Measurements from ENCODE around the gene TPSD1.
"Not testable (repeated sequence)": the region's sequence is repeated elsewhere in the genome, so short reads cannot be mapped to it uniquely, and the experiment has no call there.

TPSD1 gene

DNA sequence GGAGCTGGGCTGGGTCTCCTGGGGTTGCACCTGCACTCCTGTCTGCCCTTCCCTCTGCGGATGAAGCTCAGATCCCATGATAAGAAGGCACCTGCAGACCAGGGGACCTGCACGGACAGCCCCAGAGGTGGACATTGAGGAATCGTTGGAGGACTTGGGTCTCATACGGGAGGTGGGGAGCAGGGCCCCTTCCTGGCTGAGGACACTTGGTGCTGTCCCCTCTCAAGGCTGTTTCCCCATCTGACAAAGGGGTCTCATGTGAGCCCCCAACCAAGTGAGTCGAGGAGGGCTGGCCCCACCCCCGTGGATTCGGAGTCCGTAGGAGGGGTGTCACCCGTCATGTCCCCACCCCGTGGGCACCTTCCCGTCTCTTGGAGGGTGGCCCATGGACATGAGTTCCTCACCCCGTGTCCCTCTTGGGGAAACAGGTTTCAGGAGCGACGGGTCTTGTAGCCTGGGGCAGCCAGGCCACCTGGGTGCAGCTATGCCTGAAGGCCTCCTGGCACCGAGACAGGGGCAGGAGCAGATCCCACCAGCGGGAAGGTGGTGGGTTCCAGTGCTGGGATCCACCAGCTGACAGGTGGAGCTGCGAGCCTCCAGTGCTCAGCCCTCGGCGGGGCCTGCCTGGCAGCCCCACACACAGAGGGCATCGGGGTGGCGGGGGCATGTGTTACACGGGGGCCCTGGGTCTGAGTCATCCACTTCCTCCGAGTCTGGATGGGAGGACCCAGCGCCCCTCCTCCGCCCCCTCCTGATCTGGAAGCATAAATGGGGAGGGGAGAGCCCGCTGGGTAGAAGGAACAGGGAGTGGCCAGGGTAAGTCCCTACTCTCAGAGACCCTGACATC, at the start of gene TPSD1:
TPSD1 (plus strand) TSS at position 794 of the 847 bp plus-strand sequence. CDS start 212 bp downstream, outside the sequence.
- DNase-seq (ENCODE audit: low spot score), result not testable (repeated sequence)

DNA sequence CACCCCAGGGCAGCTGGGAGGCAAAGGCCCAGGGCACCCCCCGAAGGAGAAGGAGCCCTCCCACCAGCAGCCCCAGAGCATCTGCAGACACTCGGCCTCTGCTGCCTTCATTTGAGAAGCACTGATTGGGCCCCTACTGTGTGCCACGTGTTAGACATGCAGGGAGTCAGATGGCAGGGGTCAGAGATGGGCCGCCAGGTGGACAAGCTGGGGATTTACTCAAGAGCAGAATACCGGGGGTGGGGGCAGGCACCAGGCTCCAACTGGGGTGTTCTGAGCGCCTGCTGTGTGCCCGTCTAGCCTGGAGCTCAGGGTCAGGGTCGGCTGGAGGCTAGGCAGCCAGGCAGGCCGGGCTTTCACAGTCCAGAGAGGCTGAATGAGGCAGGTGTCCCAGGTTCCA, 49.5 kb upstream of the TPSD1 start:
- DNase-seq (ENCODE audit: low spot score), result no peak

DNA sequence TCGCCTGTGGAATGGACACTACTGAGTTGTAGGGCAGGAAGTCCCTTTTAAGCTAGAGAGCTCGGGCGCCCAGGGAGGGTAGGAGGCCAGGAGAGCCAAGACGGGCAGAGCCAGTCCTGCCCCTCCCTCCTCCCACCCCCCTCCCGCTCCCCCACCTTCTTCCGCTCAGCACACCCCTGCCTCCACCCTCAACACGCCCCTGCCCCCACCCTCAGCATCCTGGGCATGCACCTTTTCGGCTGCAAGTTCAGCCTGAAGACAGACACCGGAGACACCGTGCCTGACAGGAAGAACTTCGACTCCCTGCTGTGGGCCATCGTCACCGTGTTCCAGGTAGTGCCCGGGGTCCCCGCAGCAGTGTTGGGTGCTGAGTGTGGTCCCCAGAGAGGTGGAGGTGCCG, 49.1 kb upstream of the TPSD1 start:
- no peak for DNase-seq (ENCODE audit: low spot score)

DNA sequence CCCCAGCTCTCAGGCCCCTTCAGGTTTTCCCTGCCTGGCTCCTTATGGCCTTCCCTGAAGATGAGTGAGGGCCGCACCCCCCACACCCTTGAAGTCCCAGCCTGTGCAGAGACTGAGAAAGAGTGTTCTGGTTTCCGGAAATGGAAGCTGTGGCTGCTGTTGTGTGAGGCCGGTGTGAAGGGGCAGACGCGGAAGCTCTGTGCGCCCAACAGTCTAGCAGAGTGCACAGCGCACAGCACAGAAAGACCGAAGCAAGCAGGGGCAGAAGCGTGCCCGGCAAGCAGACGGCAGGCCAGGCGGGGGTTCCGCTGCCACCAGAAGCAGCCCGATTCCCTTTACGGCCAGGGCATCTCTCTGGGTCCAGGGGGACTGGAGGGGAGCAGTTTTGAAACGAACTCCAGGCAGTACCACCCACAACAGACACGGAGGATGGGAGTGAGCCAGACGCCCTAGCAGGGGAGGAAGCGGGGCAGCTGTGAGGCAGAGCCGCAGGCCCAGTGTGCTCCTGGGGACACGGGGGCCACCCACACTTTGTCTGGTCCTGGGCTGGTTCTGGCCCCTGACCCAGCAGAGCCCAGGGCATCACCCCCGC, 47.5 kb upstream of the TPSD1 start:
- DNase-seq (ENCODE audit: low spot score), result no peak

DNA sequence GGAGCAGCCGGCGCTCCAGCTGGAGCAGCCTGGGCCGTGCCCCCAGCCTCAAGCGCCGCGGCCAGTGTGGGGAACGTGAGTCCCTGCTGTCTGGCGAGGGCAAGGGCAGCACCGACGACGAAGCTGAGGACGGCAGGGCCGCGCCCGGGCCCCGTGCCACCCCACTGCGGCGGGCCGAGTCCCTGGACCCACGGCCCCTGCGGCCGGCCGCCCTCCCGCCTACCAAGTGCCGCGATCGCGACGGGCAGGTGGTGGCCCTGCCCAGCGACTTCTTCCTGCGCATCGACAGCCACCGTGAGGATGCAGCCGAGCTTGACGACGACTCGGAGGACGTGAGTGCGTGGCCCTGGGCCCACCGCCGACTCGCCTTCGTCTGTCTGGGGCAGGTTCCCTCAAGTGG, 46.8 kb upstream of the TPSD1 start:
- DNase-seq (ENCODE audit: low spot score), result no peak

DNA sequence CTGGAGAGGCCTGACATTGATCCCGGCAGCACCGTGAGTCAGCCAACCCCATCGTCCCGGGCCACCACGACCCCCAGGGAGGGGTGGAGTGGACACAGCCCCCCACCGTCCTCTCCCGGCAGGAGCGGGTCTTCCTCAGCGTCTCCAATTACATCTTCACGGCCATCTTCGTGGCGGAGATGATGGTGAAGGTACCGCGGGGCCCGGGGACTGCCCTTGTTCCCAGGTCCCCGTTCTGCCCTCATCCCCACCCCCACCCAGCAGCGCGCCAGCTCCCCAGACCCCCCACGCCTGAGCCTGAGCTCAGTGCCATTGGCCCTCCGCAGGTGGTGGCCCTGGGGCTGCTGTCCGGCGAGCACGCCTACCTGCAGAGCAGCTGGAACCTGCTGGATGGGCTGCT, 45.4 kb upstream of the TPSD1 start:
- DNase-seq (ENCODE audit: low spot score), result no peak

DNA sequence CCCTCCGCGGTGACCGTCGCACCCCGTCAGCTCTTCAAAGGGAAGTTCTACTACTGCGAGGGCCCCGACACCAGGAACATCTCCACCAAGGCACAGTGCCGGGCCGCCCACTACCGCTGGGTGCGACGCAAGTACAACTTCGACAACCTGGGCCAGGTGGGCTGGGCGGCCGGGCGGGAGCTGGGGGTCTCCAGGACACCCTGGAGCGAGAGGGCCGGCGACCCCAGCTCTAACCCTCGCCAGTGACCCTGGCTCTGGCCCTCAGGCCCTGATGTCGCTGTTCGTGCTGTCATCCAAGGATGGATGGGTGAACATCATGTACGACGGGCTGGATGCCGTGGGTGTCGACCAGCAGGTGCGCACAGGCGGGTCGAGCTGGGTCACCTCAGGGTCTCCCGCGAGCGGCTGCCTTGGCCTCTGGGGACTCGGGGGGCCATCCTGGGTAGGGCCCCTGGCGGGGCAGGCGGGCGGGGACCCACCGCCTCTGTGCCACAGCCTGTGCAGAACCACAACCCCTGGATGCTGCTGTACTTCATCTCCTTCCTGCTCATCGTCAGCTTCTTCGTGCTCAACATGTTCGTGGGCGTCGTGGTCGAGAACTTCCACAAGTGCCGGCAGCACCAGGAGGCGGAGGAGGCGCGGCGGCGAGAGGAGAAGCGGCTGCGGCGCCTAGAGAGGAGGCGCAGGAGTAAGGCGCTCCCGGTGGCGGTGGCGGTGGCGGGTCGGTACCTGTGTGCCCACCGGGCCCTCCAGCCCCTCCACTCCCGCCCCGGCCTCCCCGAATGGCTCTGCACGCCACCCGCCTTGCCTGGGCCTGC, 44.2 kb upstream of the TPSD1 start:
- no peak for DNase-seq (ENCODE audit: low spot score)

DNA sequence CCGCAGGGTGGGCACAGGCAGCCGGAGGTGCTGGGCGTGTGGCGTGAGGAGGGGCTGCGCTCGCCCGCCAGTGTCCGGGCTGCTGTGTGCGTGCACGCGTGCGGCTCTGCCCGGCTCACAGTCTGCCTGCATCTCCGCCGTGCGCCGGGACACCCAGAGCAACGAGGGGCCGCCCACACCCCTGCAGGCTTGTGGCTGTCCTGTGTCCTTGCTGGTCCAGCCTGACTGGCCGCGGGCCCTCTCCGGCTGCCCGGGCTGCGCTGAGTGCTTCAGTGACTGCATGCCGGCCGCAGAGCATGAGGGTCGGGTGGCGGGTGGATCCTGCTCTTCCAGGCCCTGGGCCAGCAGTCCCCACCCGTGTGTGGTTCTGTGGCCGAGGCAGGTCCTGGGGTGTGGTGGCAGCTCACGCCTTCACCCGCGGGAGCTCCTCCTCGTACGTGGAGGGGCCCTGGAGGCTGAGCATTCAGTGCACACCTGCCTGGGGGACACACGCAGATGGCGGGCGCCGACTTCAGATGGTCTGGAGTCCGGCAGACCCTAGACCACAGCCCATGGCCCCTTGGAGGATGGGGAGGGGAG, 43.2 kb upstream of the TPSD1 start:
- no peak for DNase-seq (ENCODE audit: low spot score)

DNA sequence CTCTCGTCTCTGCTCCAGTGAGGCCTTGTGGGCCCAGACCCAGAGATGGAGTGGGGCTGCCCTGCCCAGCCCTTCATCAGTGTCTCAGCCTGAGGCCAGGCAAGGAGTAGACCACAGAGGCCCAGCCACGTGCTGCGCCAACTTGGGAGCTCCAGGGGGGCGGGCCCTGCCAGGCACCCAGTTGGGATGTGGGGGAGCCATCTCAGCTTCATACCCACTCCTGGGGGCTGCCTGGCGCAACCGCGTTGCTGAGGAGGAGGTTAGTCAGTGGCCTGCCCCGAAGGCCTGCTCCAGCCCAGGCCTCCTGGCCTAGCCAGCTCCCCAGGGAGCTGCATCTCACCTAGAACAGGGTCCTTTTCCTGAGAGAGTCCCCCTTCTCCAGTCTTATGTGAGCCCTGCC, 42.6 kb upstream of the TPSD1 start:
- no peak for DNase-seq (ENCODE audit: low spot score)

DNA sequence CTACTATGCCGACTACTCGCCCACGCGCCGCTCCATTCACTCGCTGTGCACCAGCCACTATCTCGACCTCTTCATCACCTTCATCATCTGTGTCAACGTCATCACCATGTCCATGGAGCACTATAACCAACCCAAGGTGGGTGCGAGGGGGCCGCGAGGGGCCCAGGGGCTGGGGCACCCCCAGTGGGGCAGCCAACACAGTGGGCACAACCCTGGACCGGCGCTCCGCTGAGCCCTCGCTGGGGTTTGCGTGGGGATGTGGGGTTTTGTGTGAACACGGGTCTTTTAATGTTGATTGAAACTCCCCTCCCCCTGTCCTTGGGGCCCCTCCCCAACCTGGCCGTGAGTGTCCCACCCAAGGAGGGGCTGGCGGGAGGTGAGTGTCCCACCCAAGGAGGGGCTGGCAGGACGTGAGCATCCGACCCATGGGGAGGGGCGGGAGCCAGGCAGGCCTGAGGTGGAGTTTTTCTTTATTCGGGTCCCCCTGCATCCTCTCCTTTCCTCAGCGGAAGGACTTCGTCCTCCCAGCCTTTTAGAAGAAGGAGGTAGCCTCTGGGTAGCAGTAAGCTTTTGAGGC, 42.0 kb upstream of the TPSD1 start:
- no peak for DNase-seq (ENCODE audit: low spot score)

DNA sequence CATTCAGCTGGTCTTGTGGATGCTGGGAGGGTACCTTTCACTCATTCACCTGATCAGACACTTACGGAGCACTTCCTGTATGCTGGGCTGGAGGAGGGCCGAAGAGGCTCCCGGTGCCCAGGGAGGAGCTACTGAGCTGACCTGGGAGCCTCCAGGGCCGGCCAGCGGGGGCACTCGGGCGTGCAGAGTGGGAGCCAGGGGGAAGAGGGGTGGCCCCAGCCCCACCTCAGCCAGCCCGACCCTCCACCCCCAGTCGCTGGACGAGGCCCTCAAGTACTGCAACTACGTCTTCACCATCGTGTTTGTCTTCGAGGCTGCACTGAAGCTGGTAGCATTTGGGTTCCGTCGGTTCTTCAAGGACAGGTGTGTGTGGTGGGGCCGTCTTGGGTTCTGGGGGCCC, 41.1 kb upstream of the TPSD1 start:
- DNase-seq (ENCODE audit: low spot score), result no peak

DNA sequence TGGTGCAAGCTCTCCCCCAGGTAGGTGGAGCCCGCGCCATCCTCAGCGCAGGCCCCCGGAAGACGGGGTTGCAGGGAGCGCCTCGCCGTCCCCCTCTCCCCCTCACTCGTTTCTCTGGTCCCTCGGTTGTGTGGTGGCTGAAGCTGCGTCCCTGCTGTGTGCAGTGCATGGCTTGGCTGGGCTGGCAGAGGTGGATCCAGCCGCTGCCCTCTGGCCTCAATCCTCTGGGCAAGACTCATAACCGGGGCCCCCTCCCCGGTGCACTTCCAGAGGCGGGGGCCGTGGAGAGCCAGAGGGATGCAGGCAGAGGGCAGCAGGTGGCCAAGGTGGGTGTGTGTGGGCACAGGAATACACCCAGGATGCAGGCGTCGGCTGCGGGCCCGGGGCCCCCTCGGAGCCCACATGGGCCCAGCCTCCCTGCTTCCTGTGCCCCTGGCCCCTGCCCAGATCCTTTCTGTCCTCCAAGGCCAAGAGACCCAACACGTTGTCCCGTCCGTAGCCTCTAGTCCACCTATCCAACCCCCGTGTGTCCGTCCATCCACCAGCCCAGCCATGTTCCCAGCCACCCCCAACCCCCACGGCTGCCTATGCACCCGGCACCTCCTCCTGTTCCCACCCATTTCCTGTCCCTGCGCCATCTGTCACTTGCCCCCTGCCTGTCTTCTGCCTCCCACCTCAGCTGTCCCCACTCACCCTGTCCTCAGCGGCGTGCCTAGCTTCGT, 40.1 kb upstream of the TPSD1 start:
- no peak for DNase-seq (ENCODE audit: low spot score)

DNA sequence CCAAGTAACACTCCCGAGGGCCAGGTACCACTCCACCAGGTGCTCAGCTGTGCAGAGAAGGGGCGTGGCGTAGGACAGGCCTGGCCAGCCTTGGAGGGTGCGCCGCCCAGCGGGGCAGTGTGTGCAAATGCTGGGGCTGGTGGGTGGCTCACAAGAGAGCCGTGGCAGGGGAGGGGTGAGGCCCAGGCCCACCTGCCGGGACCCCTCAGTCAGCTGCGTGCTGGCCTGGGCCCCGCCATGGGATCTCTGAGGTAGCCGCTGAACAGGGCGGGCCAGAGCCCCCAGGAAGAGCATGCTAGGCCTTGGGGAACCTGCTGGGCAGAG, 39.6 kb upstream of the TPSD1 start:
- no peak for DNase-seq (ENCODE audit: low spot score)

DNA sequence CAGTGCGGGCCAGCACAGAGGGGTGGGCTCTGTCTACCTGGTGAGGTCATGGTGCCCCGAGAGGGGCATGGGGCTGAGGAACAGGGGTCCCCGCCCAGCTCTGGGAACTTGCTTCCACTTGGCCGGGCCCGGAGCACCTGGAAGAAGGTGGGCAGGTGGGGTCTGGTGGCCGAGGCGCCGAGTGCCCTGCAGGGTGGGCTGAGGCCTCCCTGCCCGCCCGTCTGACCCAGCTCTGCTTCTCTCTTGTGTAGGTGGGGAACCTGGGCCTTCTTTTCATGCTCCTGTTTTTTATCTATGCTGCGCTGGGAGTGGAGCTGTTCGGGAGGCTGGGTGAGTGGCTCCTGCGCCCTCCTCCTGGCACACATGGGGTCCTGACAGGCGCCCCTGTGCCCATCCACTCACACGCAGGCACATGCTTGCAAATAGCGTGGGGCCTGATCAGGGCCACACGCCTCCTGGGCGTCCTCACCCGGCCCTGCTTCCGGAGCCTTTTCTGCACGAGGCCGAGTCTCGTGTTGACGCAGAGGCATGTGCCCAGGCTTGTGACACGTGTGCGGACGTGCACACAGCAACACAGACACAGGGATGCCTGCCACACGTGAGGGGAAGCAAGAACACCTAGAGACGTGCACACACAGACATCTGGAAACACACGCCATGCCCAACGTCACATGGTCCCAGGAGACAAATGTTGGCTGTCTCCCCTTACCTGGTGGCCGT, 39.0 kb upstream of the TPSD1 start:
- DNase-seq (ENCODE audit: low spot score), result no peak

DNA sequence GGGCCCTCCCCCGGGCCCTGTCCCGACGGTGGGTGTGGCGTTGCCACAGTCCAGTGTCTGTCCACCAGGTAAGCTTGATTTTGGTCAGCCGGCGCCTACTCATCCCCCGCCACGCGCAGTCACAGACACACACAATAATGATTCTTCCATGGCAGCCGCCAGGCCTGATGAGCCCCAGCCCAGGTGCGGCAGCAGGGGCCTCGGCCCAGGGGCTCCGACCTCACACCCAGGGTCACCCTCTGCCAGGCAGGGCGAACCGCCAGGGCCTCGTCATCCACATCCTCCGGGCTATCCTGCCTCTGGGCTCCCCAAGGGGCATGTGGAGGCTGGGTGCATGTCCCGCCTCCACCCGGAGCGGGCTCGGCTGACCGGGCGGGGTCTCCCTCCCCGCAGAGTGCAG, 38.3 kb upstream of the TPSD1 start:
- DNase-seq (ENCODE audit: low spot score), result no peak

DNA sequence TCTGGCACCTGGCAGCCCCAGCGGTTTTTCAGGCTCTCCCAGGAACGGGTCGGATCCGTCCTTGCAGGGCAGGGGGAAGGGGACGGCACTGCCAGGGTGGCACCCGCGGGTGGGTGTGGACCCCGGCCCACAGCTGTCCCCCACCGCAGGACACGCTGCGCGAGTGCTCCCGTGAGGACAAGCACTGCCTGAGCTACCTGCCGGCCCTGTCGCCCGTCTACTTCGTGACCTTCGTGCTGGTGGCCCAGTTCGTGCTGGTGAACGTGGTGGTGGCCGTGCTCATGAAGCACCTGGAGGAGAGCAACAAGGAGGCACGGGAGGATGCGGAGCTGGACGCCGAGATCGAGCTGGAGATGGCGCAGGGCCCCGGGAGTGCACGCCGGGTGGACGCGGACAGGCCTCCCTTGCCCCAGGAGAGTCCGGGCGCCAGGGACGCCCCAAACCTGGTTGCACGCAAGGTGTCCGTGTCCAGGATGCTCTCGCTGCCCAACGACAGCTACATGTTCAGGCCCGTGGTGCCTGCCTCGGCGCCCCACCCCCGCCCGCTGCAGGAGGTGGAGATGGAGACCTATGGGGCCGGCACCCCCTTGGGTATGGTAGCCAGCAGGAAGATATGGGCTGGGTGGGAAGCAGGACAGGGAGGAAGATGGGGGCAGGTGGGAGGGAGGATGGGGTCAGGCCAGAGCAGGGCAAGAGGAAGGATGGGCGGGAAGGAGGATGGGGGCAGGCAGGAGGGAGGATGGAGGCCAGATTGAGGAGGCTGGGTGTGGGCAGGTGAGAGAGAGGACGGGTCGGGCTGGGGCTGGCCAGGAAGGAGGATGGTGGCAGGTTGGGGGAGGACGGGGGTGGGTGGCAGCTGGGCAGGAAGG, 37.6 kb upstream of the TPSD1 start:
- DNase-seq (ENCODE audit: low spot score), result no peak

DNA sequence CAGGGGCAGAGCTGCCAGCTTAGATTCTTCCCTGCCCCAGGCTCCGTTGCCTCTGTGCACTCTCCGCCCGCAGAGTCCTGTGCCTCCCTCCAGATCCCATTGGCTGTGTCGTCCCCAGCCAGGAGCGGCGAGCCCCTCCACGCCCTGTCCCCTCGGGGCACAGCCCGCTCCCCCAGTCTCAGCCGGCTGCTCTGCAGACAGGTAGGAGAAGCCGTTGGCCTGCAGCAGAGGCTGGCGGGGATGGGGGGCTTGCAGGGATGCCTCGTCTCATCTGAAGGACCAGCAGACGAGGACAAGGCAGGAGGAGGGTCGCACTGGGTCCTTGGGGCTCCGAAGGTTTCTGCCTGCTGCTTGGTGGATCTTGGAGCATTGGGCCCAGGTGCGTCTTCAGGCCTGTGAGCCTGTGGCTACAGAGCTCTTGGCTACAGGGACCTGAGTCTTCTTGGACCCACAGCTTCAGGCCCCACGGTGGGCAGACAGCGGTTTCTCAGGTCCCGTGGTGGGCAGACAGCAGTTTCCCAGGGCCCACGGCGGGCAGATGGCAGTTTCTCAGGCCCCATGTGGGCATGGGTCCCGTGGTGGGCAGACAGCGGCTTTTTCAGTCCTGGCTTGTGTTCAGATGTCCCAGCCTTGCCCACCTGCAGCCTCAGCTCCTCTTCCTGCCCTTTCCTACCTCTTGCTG, 36.8 kb upstream of the TPSD1 start:
- no peak for DNase-seq (ENCODE audit: low spot score)

DNA sequence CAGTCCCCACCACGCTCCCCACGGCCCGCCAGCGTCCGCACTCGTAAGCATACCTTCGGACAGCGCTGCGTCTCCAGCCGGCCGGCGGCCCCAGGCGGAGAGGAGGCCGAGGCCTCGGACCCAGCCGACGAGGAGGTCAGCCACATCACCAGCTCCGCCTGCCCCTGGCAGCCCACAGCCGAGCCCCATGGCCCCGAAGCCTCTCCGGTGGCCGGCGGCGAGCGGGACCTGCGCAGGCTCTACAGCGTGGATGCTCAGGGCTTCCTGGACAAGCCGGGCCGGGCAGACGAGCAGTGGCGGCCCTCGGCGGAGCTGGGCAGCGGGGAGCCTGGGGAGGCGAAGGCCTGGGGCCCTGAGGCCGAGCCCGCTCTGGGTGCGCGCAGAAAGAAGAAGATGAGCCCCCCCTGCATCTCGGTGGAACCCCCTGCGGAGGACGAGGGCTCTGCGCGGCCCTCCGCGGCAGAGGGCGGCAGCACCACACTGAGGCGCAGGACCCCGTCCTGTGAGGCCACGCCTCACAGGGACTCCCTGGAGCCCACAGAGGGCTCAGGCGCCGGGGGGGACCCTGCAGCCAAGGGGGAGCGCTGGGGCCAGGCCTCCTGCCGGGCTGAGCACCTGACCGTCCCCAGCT, 35.7 kb upstream of the TPSD1 start:
- no peak for DNase-seq (ENCODE audit: low spot score)

Data from activated CD4-positive, alpha-beta T cell treated with anti-CD3 and anti-CD28 coated beads, Interleukin-2, Interleukin-4, amounts not matched to agents 100 ng/mL and 50 ng/mL, durations not matched to agents 16 hours and 8 hours (primary cell).